ENCODE measurements around the gene HERPUD2.

- TF ChIP-seq CTCF (IDR thresholded peaks at IDR 0.05; ENCODE audit: insufficient read depth, low read length, poor library complexity, severe bottlenecking) (no peak), EZH2phosphoT487 (conservative IDR thresholded peaks at IDR 0.05; ENCODE audit: low read length) (no peak)
These were observed 75.1 kb downstream of the HERPUD2 start for GRCh38 chr7:35619863-35620262.
